Liver (tissue), 9 donors: Measurements from ENCODE around the gene COMMD10. TPM values are rescaled to one million over a fixed set of nuclear protein-coding genes. Genes with fewer than 3 reads are reported as not detected.

ENCODE experiments used
- DNase-seq: peaks from one replicate; pipeline ENCODE4 v3.0.0-alpha.2; 2017; ENCODE audit warnings: low spot score
- H3K27ac ChIP-seq, 2 donors: one replicate each; pipeline ENCODE4 v1.7.0; 2013; ENCODE audit warnings: inconsistent platforms in 2 of 2, low read length in 2 of 2, control low read depth in 1 of 2, low read depth in 1 of 2, mild to moderate bottlenecking in 1 of 2
- H3K27me3 ChIP-seq, 4 donors: one replicate each; pipeline versions ENCODE4 v1.6.1 to v1.7.0; 2013; ENCODE audit warnings: low read length in 3 of 4, inconsistent platforms in 1 of 4, mild to moderate bottlenecking in 1 of 4, moderate library complexity in 1 of 4; ENCODE audit not compliant: control insufficient read depth in 4 of 4, insufficient read depth in 4 of 4
- H3K36me3 ChIP-seq, 4 donors: one replicate each; pipeline versions ENCODE4 v1.6.1 to v1.7.0; 2013; ENCODE audit warnings: low read length in 3 of 4, mild to moderate bottlenecking in 3 of 4, low read depth in 1 of 4, moderate library complexity in 1 of 4; ENCODE audit not compliant: control insufficient read depth in 4 of 4, insufficient read depth in 3 of 4
- H3K4me1 ChIP-seq, 4 donors: one replicate each; pipeline versions ENCODE4 v1.6.1 to v1.7.0; 2013; ENCODE audit warnings: low read length in 3 of 4, mild to moderate bottlenecking in 3 of 4, moderate library complexity in 1 of 4; ENCODE audit not compliant: control insufficient read depth in 4 of 4, insufficient read depth in 4 of 4
- H3K4me3 ChIP-seq, 3 donors: one replicate each; pipeline versions ENCODE4 v1.6.1 to v1.7.0; 2013; ENCODE audit warnings: low read length in 3 of 3, control low read depth in 1 of 3, low read depth in 1 of 3, mild to moderate bottlenecking in 1 of 3
- H3K9ac ChIP-seq, 2 donors: one replicate each; pipeline ENCODE4 v1.7.0; 2013; ENCODE audit warnings: low read length in 2 of 2, mild to moderate bottlenecking in 2 of 2, moderate library complexity in 2 of 2, control low read depth in 1 of 2, low read depth in 1 of 2
- H3K9me3 ChIP-seq, 4 donors: one replicate each; pipeline versions ENCODE4 v1.6.1 to v1.7.0; 2013; ENCODE audit warnings: low read length in 3 of 4; ENCODE audit not compliant: control insufficient read depth in 4 of 4
- ATF3 ChIP-seq: IDR thresholded peaks from 2 replicates; pipeline ENCODE4 v1.6.1; 2016; ENCODE audit warnings: antibody characterized with exemption
- CTCF ChIP-seq: fragments of 150-350 bp; IDR thresholded peaks from 2 replicates; pipeline ENCODE4 v1.5.1; 2017; ENCODE audit warnings: improper control_type of control experiment, low read depth, low read length; ENCODE audit not compliant: missing input control
- FOXA1 ChIP-seq: IDR thresholded peaks from 2 replicates; pipeline ENCODE4 v1.6.1; 2016; ENCODE audit warnings: antibody characterized with exemption
- FOXA2 ChIP-seq: IDR thresholded peaks from 2 replicates; pipeline ENCODE4 v1.6.1; 2016; ENCODE audit warnings: antibody characterized with exemption
- GABPA ChIP-seq, 2 donors: IDR thresholded peaks in 1 of 2; conservative IDR thresholded peaks in 1 of 2; 2 replicates each; pipeline ENCODE4 v1.6.1; 2016; ENCODE audit warnings: antibody characterized with exemption in 2 of 2, mild to moderate bottlenecking in 1 of 2, moderate library complexity in 1 of 2
- HNF4A ChIP-seq, 2 donors: conservative IDR thresholded peaks; 2 replicates each; pipeline ENCODE4 v1.6.1; 2016; ENCODE audit warnings: antibody characterized with exemption in 2 of 2, mild to moderate bottlenecking in 2 of 2
- HNF4G ChIP-seq: IDR thresholded peaks from 2 replicates; pipeline ENCODE4 v1.6.1; 2016; ENCODE audit warnings: antibody characterized with exemption
- JUND ChIP-seq, 2 donors: IDR thresholded peaks; 2 replicates each; pipeline ENCODE4 v1.6.1; 2016; ENCODE audit warnings: antibody characterized with exemption in 2 of 2
- MAX ChIP-seq: IDR thresholded peaks from 2 replicates; pipeline ENCODE4 v1.6.1; 2016; ENCODE audit warnings: antibody characterized with exemption
- NR2F2 ChIP-seq: IDR thresholded peaks from 2 replicates; pipeline ENCODE4 v1.6.1; 2016; ENCODE audit warnings: antibody characterized with exemption
- RAD21 ChIP-seq, 2 donors: IDR thresholded peaks; 2 replicates each; pipeline ENCODE4 v1.6.1; 2016; ENCODE audit warnings: antibody characterized with exemption in 2 of 2, mild to moderate bottlenecking in 2 of 2
- REST ChIP-seq: IDR thresholded peaks from 2 replicates; pipeline ENCODE4 v1.6.1; 2016; ENCODE audit warnings: antibody characterized with exemption, mild to moderate bottlenecking
- RXRA ChIP-seq, 2 donors: IDR thresholded peaks; 2 replicates each; pipeline ENCODE4 v1.6.1; 2017 to 2018; ENCODE audit warnings: antibody characterized with exemption in 2 of 2, mild to moderate bottlenecking in 1 of 2
- SP1 ChIP-seq: IDR thresholded peaks from 2 replicates; pipeline ENCODE4 v1.6.1; 2018; ENCODE audit warnings: antibody characterized with exemption, mild to moderate bottlenecking
- TAF1 ChIP-seq: conservative IDR thresholded peaks from 2 replicates; pipeline ENCODE4 v1.6.1; 2016; ENCODE audit warnings: antibody characterized with exemption, mild to moderate bottlenecking
- YY1 ChIP-seq: IDR thresholded peaks from 2 replicates; pipeline ENCODE4 v1.6.1; 2016; ENCODE audit warnings: antibody characterized with exemption, mild to moderate bottlenecking
- ZBTB33 ChIP-seq: IDR thresholded peaks from 2 replicates; pipeline ENCODE4 v1.6.1; 2016; ENCODE audit warnings: antibody characterized with exemption
- WGBS: extraction: QIAGEN DNeasy Blood & Tissue Kit; methylation state at CpG from one replicate; pipeline ENCODE4 v1.1.7; 2013; 5-methylcytosine and 5-hydroxymethylcytosine counted together
- polyA plus RNA-seq, 2 donors: library from polyadenylated mRNA; stranded (reverse) in 1 of 2; unstranded in 1 of 2; fragments of 200-250 nt in 1 of 2; fragments of >200 nt in 1 of 2; fragmentation: Nextera tagmentation in 1 of 2; extraction: Ambion mirVana in 1 of 2; gene quantifications; one replicate each; pipeline versions ENCODE4 v1.2.1 to v1.2.3, GENCODE V29; 2013 to 2015
- total RNA-seq, 2 donors: library from RNA; depleted of rRNA; stranded (reverse); fragments of >200 nt; gene quantifications; one replicate each; pipeline ENCODE4 v1.2.3, GENCODE V29; 2014
- donor health status: healthy.
- donor health status: healthy.
- donor health status: healthy.
- donor health status: healthy.
- donor health status: healthy.

Gene COMMD10
- total and polyA plus RNA-seq, 4 donors = 8.9 to 30.5 (median 19.3) TPM

- Histone ChIP-seq H3K36me3 (no peaks in the 10 kb centered on the region), H3K4me1 (no peaks in the 10 kb centered on the region), H3K4me3 (no peak overlapping the region), H3K9me3 (no peaks in the 10 kb centered on the region), H3K27ac (no peak overlapping the region), H3K9ac (no peak overlapping the region), H3K27me3 (no peaks in the 10 kb centered on the region)
- 94% methylated on average over 2 of the region's 2 CpGs for WGBS
- TF ChIP-seq REST = no peak
- TF ChIP-seq TAF1 = no peak
- no peak for TF ChIP-seq JUND (IDR thresholded peaks at IDR 0.05)
- no peak for TF ChIP-seq HNF4A (conservative IDR thresholded peaks at IDR 0.05)
- TF ChIP-seq FOXA2 = no peak
- TF ChIP-seq SP1 = no peak
- no peak for TF ChIP-seq MAX
- no peak for TF ChIP-seq YY1
- TF ChIP-seq ATF3 = no peak
- TF ChIP-seq NR2F2 = no peak
- TF ChIP-seq CTCF = no peak
- no peak for TF ChIP-seq RXRA (IDR thresholded peaks at IDR 0.05)
- no peak for DNase-seq
Observed at GRCh38 chr5:116209166-116209565, 124.3 kb downstream of the COMMD10 start.

GRCh38 chr5:116212225-116212624 is 127.4 kb downstream of the COMMD10 start:
- no peak overlapping the region for H3K9ac ChIP-seq
- no peak for DNase-seq
- no peaks in the 10 kb centered on the region for H3K27me3 ChIP-seq
- no peak for TF ChIP-seq RXRA (IDR thresholded peaks at IDR 0.05)
- TF ChIP-seq CTCF = no peak
- no peak for TF ChIP-seq HNF4G
- TF ChIP-seq ZBTB33 = no peak
- TF ChIP-seq MAX = no peak
- no peak for TF ChIP-seq SP1
- no peak for TF ChIP-seq RAD21 (IDR thresholded peaks at IDR 0.05)
- no peak for TF ChIP-seq GABPA (IDR thresholded peaks at IDR 0.05 in 1 of 2, conservative IDR thresholded peaks at IDR 0.05 in 1 of 2)
- no peak for TF ChIP-seq REST
- no peak for TF ChIP-seq HNF4A (conservative IDR thresholded peaks at IDR 0.05)
- no peak for TF ChIP-seq NR2F2
- no peak for TF ChIP-seq FOXA1
- TF ChIP-seq ATF3 = no peak
- no peaks in the 10 kb centered on the region for H3K36me3 ChIP-seq
- H3K4me3 ChIP-seq = no peak overlapping the region
- no peak overlapping the region for H3K27ac ChIP-seq
- H3K4me1 ChIP-seq = no peaks in the 10 kb centered on the region
- no peaks in the 10 kb centered on the region for H3K9me3 ChIP-seq
